OCI-LY7 (cell line): ENCODE results near the gene PRSS56.

ENCODE experiments used
- EZH2phosphoT487 ChIP-seq: fragments of 200-600 bp; sonication (generic); IDR thresholded peaks from 2 replicates; pipeline ENCODE4 v1.6.1; 2018; ENCODE audit warnings: low read depth, borderline replicate concordance, mild to moderate bottlenecking, mixed run types, antibody characterized with exemption, low read length, moderate library complexity, mixed read lengths
- TF ChIP-seq, protein P1 (sequence below): fragments of 200-600 bp; sonication (generic); conservative IDR thresholded peaks from 2 replicates; pipeline ENCODE4 v1.5.1; 2014; ENCODE audit warnings: mild to moderate bottlenecking, antibody characterized with exemption, low read length, moderate library complexity, mixed read lengths

DNA sequence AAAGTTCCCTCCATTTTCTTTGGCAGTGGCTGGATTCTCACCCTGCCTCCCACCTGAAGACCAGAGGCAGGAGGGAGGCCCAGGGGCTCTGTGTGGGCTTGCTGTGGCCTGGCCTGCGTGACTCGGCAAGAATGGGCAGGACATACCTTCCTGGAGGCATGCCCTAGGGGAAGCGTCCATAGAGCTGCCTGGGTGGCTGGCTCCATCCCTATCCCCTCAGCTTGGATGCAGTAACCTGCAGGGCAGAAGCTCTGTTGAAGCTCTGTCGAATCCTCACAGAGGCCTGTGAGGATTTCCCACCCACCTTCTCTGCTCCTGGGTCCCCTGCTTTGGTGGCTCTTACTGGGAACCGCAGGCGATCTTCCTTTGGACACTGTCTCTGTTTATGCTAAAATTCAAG lies 1.3 kb upstream of the PRSS56 start:
- TF ChIP-seq, protein P1, sequence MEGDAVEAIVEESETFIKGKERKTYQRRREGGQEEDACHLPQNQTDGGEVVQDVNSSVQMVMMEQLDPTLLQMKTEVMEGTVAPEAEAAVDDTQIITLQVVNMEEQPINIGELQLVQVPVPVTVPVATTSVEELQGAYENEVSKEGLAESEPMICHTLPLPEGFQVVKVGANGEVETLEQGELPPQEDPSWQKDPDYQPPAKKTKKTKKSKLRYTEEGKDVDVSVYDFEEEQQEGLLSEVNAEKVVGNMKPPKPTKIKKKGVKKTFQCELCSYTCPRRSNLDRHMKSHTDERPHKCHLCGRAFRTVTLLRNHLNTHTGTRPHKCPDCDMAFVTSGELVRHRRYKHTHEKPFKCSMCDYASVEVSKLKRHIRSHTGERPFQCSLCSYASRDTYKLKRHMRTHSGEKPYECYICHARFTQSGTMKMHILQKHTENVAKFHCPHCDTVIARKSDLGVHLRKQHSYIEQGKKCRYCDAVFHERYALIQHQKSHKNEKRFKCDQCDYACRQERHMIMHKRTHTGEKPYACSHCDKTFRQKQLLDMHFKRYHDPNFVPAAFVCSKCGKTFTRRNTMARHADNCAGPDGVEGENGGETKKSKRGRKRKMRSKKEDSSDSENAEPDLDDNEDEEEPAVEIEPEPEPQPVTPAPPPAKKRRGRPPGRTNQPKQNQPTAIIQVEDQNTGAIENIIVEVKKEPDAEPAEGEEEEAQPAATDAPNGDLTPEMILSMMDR, result no peak
- TF ChIP-seq EZH2phosphoT487, result no peak
